Fibroblast of lung (primary cell): ENCODE results near the gene LMNTD2.

ENCODE experiments used
- CTCF ChIP-seq, 2 donors: IDR thresholded peaks in 1 of 2; conservative IDR thresholded peaks in 1 of 2; 1 replicate in 1 of 2; 2 replicates in 1 of 2; pipeline ENCODE4 v1.5.1; 2011 to 2012; ENCODE audit warnings: low read length in 2 of 2, control low read depth in 1 of 2, inconsistent platforms in 1 of 2, low read depth in 1 of 2, mild to moderate bottlenecking in 1 of 2
- EZH2 ChIP-seq: IDR thresholded peaks from 2 replicates; pipeline ENCODE4 v1.5.1; 2012; ENCODE audit warnings: low read length, control low read depth, mild to moderate bottlenecking; ENCODE audit errors: missing control alignments

- TF ChIP-seq CTCF (conservative IDR thresholded peaks at IDR 0.05 in 1 of 2, IDR thresholded peaks at IDR 0.05 in 1 of 2; ENCODE audit: low read depth in 1 of 2, low read length in 2 of 2) (no peak), EZH2 (peak; percentile 94)
Observed at GRCh38 chr11:555780-556661, 4.5 kb downstream of the LMNTD2 start.
